Thoracic aorta (tissue), 2 donors: Measurements from ENCODE around the gene MAP3K10. TPM values are rescaled to one million over a fixed set of nuclear protein-coding genes. Genes with fewer than 3 reads are reported as not detected.

Source experiments
- ATAC-seq: fragments of 150-250 bp; one replicate; pipeline ENCODE4 v1.8.0; 2017; ENCODE audit warnings: low read depth; ENCODE audit not compliant: insufficient number of reproducible peaks, low FRiP score
- DNase-seq: peaks from one replicate; pipeline ENCODE4 v3.0.0-alpha.2; 2020; ENCODE audit warnings: low spot score
- H3K27ac ChIP-seq, 2 donors: fragments of 200-600 bp; sonication (generic); 1 replicate in 1 of 2; 2 replicates in 1 of 2; pipeline ENCODE4 v1.5.1; 2016; ENCODE audit warnings: mild to moderate bottlenecking in 2 of 2, moderate library complexity in 2 of 2
- H3K27me3 ChIP-seq: fragments of 200-600 bp; sonication (generic); replicated peaks from 2 replicates; pipeline ENCODE4 v1.6.0; 2016; ENCODE audit warnings: mild to moderate bottlenecking; ENCODE audit not compliant: insufficient read depth
- H3K36me3 ChIP-seq: fragments of 200-600 bp; sonication (generic); one replicate; pipeline ENCODE4 v1.5.1; 2016
- H3K4me1 ChIP-seq, 2 donors: fragments of 200-600 bp; sonication (generic); 1 replicate in 1 of 2; 2 replicates in 1 of 2; pipeline versions ENCODE4 v1.5.1 to v1.6.0; 2016; ENCODE audit warnings: low read depth in 2 of 2, mild to moderate bottlenecking in 1 of 2; ENCODE audit not compliant: control insufficient read depth in 1 of 2
- H3K4me3 ChIP-seq: fragments of 200-600 bp; sonication (generic); 2 replicates; pipeline ENCODE4 v1.5.1; 2016; ENCODE audit warnings: mild to moderate bottlenecking
- H3K9me3 ChIP-seq: fragments of 200-600 bp; sonication (generic); 2 replicates; pipeline ENCODE4 v1.5.1; 2016
- total RNA-seq, 2 donors: library from RNA; depleted of rRNA; stranded (reverse); fragments of >200 nt; gene quantifications; one replicate each; pipeline versions ENCODE4 v1.1.0 to v1.2.3, GENCODE V29; 2016
- TF ChIP-seq, protein P1 (sequence below): fragments of 200-600 bp; sonication (generic); IDR thresholded peaks from one replicate; pipeline ENCODE4 v1.5.1; 2019; ENCODE audit warnings: antibody characterized with exemption

The MAP3K10 gene
- total RNA-seq, 2 donors from 2014 or later: 30.2 to 32.5 TPM

DNA sequence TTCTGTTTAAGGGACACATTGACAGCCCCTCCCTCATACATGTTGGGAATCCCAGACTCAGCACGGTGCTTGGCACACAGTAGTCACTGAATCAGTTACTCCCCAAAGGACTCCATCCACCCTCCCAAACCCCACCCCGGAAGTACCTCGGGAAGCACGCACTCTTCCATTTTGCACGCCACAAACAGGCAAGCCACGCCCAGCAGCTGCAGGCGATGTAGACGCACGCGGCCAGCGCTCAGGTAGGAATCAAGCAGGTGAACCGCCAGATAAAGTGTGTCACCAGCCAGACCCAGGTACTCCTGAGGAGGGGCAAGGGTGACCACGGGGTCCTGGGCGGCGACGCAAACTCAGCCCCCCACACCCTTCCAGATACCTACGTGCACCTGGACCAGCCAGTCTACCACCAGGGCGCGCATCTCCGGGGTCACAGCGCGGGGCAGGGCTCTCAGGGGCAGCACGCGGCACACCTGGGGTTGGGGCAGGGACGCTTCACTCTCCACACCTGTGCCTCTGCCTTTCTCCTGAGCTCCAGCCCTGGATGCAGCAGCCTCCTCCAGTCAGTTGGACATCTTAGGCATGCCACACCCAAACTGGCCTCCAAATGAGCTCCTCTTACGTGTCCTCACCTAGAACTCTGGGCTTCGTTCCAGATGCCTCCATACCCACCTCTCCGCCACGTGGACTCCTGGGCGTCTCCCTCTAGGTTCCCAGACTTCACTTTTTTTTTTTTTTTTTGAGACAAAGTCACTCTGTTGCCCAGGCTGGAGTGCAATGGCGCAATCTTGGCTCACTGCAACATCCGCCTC is 33.3 kb downstream of the MAP3K10 start:
- H3K27ac ChIP-seq: no peak overlapping the region
- TF ChIP-seq, protein P1, sequence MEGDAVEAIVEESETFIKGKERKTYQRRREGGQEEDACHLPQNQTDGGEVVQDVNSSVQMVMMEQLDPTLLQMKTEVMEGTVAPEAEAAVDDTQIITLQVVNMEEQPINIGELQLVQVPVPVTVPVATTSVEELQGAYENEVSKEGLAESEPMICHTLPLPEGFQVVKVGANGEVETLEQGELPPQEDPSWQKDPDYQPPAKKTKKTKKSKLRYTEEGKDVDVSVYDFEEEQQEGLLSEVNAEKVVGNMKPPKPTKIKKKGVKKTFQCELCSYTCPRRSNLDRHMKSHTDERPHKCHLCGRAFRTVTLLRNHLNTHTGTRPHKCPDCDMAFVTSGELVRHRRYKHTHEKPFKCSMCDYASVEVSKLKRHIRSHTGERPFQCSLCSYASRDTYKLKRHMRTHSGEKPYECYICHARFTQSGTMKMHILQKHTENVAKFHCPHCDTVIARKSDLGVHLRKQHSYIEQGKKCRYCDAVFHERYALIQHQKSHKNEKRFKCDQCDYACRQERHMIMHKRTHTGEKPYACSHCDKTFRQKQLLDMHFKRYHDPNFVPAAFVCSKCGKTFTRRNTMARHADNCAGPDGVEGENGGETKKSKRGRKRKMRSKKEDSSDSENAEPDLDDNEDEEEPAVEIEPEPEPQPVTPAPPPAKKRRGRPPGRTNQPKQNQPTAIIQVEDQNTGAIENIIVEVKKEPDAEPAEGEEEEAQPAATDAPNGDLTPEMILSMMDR: no peak
- DNase-seq (no peak), ATAC-seq (no peak)
- H3K9me3 ChIP-seq: no peaks in the 10 kb centered on the region
- no peaks in the 10 kb centered on the region for H3K36me3 ChIP-seq
- H3K4me3 ChIP-seq: no peak overlapping the region
- H3K27me3 ChIP-seq: peaks cover 14% of the 10 kb centered on the region
- peaks cover 14 to 25% of the 10 kb centered on the region in 2 donors for H3K4me1 ChIP-seq

- ATAC-seq (no peak), DNase-seq (no peak)
- Histone ChIP-seq H3K9me3 (no peaks in the 10 kb centered on the region), H3K27me3 (peaks cover 14% of the 10 kb centered on the region), H3K4me1 (peaks cover 20 to 36% of the 10 kb centered on the region in 2 donors), H3K36me3 (no peaks in the 10 kb centered on the region), H3K4me3 (peak overlapping the region; percentile 61), H3K27ac (no peak overlapping the region)
- TF ChIP-seq, protein P1: no peak
Observed at GRCh38 chr19:40225440-40226305, 34.4 kb downstream of the MAP3K10 start.

DNA sequence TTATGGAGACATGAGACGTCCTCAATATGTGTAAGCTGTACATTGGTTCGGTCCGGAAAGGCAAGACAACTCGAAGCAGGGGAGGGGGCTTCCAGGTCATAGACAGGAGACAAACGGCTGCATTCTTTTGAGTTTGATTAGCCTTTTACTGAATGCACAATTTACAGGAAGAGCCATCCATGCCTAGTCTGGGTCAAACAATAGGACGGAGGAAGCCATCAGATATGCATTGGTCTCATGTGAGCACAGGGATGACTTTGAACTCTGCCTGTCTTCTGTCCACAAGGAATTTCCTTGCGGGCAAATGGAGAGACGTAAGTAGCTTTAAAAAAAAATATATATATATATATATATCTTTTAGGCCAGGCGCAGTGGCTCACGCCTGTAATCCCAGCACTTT is 37.1 kb downstream of the MAP3K10 start:
- no peak for DNase-seq
- TF ChIP-seq, protein P1: no peak
- H3K9me3 ChIP-seq: no peaks in the 10 kb centered on the region
- no peak overlapping the region for H3K4me3 ChIP-seq
- no peak overlapping the region for H3K27ac ChIP-seq
- no peak for ATAC-seq
- H3K36me3 ChIP-seq: no peaks in the 10 kb centered on the region
- peaks cover 20 to 45% of the 10 kb centered on the region in 2 donors for H3K4me1 ChIP-seq
- peaks cover 14% of the 10 kb centered on the region for H3K27me3 ChIP-seq

GRCh38 chr19:40228863-40229262 is 37.6 kb downstream of the MAP3K10 start:
- Histone ChIP-seq H3K36me3 (no peaks in the 10 kb centered on the region), H3K27ac (peak overlapping the region in 1 of 2 donors; percentile 40), H3K27me3 (peaks cover 14% of the 10 kb centered on the region), H3K4me1 (peaks cover 20 to 45% of the 10 kb centered on the region in 2 donors), H3K4me3 (no peak overlapping the region), H3K9me3 (no peaks in the 10 kb centered on the region)
- ATAC-seq (no peak), DNase-seq (no peak)
- TF ChIP-seq, protein P1: no peak

GRCh38 chr19:40229484-40229883 is 38.3 kb downstream of the MAP3K10 start:
- Histone ChIP-seq H3K9me3 (no peaks in the 10 kb centered on the region), H3K4me1 (peaks cover 20 to 45% of the 10 kb centered on the region in 2 donors), H3K36me3 (peaks cover 1% of the 10 kb centered on the region), H3K4me3 (no peak overlapping the region), H3K27ac (peak overlapping the region; percentile 41 to 48), H3K27me3 (peaks cover 9% of the 10 kb centered on the region)
- ATAC-seq (peak; percentile 50), DNase-seq (no peak)
- TF ChIP-seq, protein P1: no peak
